ENCODE results near the gene SRP19.
"Not testable (repeated sequence)": the region's sequence is repeated elsewhere in the genome, so short reads cannot be mapped to it uniquely, and the experiment has no call there.

SRP19 gene

DNA sequence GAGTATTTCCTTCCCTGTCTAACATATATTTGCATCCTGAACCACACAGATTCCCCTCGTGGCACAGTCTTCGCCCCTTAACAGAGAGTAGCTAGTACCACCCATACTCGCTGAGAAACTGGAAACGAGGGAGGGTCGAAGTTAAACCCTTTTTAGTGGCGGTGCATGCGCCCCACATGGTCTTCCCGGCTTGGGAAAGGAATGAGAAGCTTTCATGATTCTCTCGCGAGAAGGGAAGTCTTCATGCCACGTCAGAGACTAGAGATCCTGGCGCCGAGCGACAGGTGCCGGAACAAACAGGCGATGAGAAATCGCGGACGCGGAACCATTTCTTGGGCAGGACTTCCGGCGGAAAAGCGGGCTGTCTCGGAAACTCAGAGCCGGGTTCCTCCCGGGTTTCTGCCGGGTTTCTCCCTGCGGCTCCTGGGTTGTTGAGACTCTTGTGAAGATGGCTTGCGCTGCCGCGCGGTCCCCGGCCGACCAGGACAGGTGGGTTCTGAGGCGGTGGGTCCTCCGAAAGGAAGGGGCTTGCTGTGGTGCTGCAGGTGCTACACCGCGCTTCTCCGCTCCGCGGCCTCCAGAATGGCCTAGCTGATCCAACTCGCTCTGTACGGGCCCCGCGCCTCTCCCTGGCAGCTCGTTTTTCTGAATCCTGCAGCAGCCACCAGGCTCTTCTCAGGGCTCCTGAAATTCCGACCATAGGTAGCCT lies at the start of gene SRP19:
TSS of gene SRP19 (plus strand) at position 359 of the 709 bp plus-strand sequence. CDS start at position 449, 90 bp downstream.
- peak; percentile 98 for DNase-seq (ENCODE audit: low read depth)

DNA sequence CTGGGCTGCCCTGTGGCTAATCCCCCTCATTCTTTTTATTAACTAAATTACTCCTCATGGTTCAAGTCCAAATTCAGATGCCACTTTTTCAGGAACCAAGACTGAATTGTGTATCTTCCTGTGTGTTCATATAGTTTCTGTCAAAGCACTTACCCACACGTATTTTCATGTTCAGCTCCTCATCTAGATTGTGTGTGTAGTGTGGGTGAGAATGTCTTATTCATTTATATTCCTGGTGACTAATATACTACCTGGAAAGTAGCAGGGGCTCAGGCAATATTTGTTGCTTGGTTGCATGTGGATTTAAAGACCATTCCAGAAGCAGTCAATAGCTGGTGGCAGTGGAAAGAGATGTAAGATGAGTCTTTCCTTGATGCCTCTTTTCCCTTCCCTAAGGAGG lies 48.5 kb upstream of the SRP19 start:
- no peak for DNase-seq (ENCODE audit: low read depth)

DNA sequence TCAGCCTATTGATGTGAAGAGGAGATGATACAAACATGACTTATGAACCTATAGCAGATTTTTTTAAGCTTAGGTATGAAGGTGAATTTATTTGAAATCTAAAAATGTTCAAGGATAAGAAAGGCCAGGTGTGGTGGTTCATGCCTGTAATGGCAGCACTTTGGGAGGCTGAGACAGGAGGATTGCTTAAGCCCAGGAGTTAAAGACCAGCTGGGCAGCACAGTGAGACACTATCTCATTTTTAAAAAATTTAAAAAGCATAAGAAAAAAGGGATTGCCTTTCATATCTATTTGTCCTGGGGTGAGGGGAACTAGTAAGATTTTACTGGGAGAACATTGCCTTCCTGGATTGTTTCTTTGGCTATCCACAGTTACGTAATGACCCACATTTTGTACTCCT lies 40.8 kb upstream of the SRP19 start:
- DNase-seq (ENCODE audit: low read depth), result no peak

DNA sequence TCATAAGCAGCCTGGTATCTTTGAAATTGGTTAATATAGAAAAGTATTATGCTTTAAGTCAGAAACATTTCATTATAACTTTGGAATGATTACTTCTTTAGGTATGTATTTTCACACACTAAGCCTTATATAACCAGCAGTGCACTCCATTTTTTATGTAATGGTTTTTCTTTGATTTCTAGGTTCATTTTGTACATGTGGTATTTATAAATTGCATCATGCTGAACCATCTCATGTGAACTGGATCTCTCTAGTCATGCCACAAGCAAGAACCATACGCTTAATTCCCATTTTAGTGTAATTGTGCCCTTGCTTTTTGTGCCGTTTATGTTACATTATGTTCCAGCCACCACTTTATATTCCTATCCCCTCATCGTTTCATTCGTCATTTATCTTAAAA lies 38.6 kb upstream of the SRP19 start:
- DNase-seq (ENCODE audit: low read depth), result peak; percentile 2

DNA sequence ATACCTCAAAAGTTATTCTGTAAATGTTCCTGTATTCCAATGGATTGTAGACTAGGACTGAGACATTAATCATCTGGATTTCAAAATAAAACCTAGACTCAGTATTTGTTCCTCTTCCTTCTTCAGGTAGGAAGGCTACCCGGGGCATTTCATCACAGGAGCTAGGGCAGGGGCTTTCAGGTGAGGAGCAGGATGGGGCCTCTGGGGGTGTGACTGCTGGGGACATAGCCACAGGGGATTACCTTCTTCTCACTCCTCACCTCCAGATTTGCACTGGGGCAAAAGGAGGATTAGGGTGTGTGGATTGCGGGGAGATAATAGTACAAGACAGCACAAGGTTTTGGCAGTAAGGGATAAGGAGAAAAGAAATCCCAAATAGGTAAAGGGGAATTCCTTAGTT lies 37.9 kb upstream of the SRP19 start:
- no peak for DNase-seq (ENCODE audit: low read depth)

DNA sequence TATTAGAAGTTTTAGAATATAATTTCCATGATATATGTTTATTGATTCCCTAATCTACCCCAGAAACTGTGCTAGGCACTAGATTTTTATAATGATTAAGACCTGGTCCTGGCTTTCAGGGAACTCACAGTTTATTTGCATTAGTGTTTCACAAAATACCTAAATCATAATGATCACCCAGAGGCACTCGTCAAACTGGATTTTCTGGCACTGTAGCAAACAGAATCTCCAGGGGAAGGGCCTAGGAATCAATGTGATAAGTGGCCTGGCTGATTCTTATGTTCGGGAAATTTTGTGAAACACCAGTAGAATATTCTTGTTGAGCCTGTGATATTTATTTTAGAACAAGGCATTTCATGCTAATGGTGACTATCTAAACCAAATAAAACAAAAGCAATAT lies 37.4 kb upstream of the SRP19 start:
- DNase-seq (ENCODE audit: low read depth), result no peak

DNA sequence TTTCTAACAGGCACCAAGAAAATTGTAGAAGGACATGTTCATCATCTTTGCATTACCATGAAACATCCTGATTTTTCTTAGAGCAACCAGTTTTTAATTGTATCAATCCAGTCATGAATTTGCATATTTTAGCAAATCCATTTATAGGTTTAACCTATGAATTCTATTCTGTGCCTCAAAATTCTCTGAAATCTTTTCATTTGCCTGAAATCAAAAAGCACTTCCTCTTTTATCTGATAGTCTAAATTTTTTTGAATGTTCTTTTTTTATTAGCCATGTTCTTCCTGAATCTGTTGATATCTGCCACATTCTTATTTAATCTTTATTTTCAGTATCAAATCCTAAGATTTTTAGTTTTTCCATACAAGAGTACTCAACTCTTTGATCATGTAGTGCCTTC lies 36.9 kb upstream of the SRP19 start:
- DNase-seq (ENCODE audit: low read depth), result no peak

DNA sequence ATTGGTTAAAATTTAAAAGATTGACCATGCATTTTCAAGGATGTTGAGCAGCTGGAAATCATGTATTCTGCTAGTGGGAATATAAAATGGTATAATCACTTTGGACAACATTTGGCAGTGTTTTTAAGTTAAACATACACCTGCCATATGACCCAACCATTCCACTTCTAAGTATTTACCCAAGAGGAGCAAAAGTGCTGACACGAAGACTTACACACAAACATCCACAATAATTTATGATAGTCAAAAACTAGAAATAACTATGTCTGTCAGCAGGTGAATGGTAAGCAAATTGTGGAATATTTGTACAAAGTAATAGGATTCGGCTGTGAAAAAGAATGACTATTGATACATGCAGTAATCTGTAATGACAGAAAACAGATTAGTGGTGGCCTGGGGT lies 30.7 kb upstream of the SRP19 start:
- no peak for DNase-seq (ENCODE audit: low read depth)

DNA sequence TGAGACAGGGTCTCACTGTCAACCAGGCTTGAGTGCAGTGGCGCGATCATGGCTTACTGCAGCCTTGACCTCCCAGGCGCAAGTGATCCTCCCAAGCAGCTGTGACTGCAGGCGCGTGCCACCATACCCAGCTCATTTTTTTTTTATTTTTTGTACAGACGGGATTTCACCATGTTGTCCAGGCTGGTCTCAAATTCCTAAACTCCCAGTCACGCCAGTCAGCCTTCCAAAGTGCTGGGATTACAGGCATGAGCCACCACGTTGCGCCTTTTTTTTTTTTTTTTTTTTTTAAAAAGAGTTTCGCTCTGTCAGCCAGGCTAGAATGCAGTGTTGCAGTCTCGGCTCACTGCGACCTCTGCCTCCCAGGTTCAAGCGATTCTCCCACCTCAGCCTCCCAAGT lies 27.1 kb upstream of the SRP19 start:
- DNase-seq (ENCODE audit: low read depth), result no peak

DNA sequence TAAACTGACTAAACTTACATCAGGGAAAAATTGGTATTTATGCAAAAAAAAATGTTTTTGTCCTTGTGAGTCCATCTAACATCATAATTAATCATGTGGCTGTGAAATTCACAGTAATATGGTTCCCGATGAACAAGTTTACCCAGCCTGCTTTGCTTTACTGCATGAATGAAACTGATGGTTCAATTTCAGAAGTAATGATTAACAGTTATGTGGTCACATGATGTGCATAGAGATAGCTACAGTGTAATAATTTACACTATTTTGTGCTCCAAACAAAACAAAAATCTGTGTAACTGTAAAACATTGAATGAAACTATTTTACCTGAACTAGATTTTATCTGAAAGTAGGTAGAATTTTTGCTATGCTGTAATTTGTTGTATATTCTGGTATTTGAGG lies 16.6 kb upstream of the SRP19 start:
- no peak for DNase-seq (ENCODE audit: low read depth)

DNA sequence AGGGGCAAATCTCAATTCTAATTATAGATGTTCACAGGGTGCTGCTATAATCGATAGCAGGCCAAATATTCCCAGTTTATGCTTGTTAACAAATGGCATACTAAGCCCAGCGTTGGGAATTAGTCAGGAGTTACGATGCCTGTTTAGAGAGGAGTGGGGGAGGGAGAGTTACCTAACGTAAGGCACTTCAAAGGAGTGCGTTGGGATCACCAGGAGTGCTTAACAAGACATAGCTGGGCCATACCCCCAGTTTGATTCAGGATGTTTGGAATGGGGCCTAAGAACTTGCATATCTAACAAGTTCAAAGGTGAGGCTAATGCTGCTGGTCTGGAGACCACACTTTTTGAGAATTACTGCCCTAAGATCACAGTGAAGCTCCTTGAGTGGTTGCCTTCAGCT lies 14.5 kb upstream of the SRP19 start:
- no peak for DNase-seq (ENCODE audit: low read depth)

DNA sequence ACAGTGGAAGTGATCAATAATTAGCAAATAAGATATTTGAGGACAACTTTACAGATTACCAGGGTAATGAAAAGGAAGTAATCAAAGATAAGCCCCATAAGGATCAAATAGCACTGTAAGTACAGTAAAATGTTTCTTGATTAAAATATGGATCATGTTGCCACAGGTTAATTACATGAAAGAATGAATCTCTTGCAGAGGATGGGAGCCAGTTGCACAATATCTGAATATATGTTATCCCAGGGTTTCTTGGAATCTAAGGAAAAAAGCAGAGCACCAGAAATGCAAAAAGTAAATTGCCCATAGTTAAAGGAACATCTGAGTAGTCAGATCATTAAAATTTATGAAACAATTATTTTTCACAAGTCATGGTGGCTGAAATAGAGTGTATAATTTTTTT lies 13.8 kb upstream of the SRP19 start:
- DNase-seq (ENCODE audit: low read depth), result no peak

DNA sequence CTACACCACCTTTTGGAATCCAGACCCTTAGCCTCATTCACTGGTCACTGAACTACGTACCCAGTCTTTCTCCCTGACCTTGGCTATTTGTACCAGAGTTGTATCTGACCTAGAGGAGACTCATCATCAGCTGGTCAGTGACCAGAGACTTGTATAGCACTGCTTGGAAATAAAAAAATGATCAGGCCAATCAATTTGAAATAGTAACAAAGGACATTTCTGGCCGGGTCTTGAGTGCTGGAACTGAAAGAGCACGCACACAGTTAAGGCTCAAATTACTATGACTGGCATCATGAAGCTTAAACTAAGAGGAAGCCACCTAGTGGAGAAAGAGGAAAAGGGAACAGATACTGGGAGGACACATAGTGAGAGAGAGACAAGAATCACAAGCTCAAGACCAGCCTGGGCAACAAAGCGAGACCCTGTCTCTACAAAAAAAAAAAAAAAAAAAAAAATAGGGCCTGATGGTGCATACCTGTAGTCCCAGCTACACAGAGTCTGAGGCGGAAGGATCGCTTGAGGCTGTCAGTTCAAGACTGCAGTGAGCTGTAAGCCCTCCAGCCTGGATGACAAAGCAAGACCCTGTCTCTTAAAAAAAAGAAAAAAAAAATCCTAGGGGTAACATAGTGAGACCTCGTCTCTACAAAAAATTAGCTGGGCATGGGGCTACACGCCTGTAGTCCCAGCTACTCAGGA lies 12.8 kb upstream of the SRP19 start:
- peak; percentile 73 for DNase-seq (ENCODE audit: low read depth)

DNA sequence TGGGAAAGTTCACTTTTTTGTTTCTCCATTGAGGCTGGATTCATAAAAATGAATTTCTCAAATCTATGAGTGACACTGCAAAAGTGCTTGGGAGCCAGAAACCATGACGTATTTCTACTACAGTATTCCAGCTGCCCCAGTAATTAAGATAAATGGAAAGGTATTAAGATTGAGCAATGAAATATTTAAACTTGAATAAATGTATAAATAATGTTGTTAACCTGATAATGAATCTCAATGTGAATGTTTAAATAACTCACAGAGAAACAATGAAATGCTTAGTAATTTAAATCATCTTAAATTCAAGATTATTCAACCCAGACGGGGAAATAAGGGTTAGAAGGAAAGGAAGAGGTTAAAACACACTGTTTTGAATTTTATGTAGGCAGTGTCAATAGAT lies 11.2 kb upstream of the SRP19 start:
- no peak for DNase-seq (ENCODE audit: low read depth)

DNA sequence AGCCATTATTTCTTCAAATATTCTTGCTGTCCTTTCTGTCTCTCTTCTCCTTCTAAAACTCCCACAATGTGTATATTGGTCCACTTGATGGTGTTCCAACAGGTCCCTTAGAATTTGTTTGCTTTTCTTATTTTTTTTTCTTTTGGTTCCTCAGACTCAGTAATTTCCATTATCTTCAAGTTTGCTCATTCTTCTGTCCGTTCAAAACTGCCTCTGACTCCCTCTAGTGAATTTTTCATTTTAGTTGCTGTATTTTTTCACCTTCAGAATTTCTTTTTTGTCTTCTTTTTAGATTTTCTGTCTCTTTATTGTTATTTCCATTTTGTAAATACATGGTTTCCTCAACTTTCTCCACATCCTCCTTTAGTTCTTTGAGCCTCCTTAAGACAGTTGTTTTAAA lies 6.4 kb upstream of the SRP19 start:
- DNase-seq (ENCODE audit: low read depth), result no peak

DNA sequence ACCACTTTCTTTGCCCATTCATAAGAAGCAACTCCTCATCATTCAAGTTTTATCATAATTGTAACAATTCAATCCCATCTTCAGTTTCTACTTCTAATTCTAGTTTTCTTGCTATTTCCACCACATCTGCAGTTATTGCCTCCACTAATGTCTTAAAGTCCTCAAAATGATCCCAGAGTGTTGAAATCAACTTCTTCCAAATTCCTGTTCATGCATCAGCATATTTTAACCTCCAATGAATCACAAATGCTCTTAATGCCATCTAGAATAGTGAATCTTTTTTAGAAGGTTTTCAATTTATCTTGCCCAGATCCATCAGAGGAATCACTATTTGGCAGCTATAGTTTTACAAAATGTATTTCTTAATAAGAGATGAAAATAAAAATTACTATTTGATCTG lies 3.2 kb upstream of the SRP19 start:
- no peak for DNase-seq (ENCODE audit: low read depth)

DNA sequence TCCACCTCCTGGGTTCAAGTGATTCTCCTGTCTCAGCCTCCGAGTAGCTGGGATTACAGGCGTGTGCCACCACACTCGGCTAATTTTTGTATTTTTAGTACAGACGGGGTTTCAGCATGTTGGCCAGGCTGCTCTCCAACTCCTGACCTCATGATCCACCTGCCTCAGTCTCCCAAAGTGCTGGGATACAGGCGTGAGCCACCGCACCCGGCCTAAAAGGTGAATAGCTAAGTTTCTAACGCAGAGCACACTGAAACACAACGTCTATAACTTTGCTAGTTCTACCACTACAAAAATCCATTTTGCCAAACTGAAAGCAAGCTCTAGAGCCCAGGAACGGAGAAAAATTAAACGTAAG lies 537 bp upstream of the SRP19 start:
- DNase-seq (ENCODE audit: low read depth), result not testable (repeated sequence)

DNA sequence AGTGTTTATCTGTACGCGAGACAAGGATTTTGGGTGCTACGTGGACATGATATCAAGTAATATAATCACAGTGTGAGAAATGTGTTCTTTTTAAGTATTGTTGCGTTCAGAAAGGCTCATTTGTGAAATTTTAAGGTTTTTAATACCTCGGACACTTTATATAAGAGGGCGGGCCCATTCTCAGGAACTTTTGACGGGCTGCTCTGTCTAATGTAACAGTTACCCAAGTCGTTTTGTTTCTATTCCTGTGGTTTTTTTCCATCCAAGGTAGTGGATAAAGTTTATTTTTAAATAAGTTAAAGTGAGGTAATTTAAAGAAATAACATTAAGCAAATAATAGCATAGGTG lies 525 bp downstream of the SRP19 start:
- DNase-seq (ENCODE audit: low read depth), result no peak

DNA sequence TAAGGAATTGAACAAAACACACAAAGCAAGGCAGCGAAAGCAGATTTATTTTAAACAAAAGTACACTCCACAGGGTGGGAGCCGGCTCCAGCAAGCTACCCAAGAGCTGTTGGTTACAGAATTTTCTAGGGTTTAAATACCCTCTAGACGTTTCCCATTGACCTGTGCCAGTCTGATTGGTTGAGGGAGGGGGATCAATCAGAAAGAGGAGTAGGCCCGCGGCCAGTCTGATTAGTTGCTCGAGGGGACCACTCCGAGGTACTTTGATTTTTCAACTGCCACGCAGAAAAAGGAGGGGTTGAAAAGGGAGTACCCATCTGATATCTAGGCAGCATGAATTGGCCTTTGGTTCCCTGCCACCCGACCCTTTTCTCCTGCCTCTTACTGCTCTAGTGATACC lies 998 bp downstream of the SRP19 start:
- DNase-seq (ENCODE audit: low read depth), result no peak

DNA sequence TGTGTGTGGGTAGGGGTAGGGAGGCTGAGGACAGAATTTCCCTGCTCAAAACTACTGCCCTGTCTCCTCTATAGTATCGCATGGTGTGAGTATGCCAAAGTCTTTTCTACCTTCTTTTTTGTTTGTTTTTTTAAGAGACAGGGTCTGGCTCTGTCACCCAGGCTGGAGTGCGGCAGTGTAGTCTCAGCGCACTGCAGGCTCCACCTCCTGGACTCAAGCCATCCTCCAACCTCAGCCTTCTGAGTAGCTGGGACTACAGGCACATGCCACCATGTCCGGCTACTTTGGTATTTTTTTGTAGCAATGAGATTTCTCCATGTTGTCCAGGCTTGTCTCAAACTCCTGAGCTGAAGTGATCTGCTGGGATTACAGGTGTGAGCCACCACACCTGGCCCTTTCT lies 2.5 kb downstream of the SRP19 start:
- no peak for DNase-seq (ENCODE audit: low read depth)

DNA sequence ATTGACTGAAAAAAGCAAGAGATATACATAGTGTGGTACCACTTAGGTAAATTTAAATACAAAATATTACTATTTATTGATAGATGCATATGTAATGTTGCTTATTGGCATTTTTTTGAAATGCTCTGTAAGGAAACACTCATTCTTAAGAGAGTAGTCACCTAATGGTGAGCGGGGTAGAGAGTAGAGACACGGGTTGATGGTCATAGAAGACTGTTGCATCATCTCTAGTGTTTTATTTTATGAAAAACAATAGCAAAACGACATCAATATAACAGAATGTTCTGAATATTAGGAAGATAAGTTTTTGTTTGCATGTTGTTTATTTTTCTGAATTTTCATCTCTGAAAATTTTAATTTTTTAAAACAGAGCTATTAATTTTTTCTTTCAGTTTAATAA lies 4.0 kb downstream of the SRP19 start:
- DNase-seq (ENCODE audit: low read depth), result no peak

DNA sequence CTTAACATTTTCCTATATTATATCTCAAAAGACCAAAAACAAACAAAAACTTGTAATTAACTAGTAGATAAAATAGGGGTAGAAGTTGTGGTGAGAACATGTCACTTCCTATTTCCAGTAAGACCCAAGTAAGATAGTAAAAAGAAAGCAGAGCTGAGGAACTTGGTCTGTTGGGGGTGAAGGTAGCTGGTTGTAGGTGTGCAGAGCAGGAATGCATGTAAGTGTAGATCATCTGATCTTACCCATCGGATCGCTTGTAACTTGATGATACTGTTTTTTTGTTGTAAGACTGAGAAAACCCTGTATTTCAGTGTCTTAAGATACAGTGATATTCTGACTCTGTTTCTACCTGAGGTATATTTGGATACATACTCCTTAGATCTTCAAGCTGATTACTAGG lies 5.7 kb downstream of the SRP19 start:
- DNase-seq (ENCODE audit: low read depth), result no peak

DNA sequence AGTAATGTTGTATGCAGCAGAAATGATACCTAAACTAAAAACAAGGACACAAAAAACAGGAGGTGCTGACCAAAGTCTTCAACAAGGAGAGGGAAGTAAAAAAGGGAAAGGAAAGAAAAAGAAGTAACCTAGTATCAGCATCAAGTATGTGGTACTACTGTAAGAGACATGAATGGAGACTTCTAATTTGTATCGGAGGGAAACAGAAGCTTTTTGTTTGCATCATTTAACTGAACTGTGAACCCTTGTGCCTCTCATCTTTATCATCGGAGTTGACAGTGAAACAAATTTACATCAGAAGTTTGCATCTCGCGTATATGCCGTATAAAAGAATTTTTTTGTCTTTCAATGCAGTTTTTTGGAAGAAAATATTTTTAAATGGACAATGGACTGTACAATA lies 6.3 kb downstream of the SRP19 start:
- DNase-seq (ENCODE audit: low read depth), result no peak

DNA sequence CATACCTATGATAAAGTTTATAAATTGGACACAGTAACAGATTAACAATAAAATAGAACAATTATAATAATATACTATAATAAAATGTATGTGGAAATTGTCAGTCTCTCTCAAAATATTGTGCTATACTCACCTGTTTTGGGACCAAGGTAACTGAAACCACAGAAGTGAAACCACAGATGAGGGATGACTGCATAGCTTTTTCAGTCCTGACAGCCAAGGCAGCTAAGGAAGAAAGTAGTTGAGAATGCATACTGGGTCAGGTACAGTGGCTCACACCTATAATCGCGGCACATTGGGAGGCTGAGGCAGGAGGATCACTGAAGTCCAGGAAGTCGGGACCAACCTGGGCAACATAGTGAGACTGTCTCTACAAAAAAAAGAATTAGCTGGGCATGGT lies 8.9 kb downstream of the SRP19 start:
- DNase-seq (ENCODE audit: low read depth), result no peak
